Naive thymus-derived CD8-positive, alpha-beta T cell (primary cell): ENCODE data around the gene ATRNL1. TPM values are rescaled to one million over a fixed set of nuclear protein-coding genes. Genes with fewer than 3 reads are reported as not detected.
"Not testable (repeated sequence)": the region's sequence is repeated elsewhere in the genome, so short reads cannot be mapped to it uniquely, and the experiment has no call there.

Source experiments
- ATAC-seq, 2 donors: fragments of 150-1000 bp; cut with Tn5 transposase in 1 of 2; sonication (Bioruptor Pico), chemical (Tn5 transposase) in 1 of 2; 1 replicate in 1 of 2; 2 replicates in 1 of 2; pipeline ENCODE4 v1.10.0; 2021; ENCODE audit warnings: mild to moderate bottlenecking in 2 of 2, moderate library complexity in 2 of 2
- POLR2A ChIA-PET: fragments of 350-600 bp; sonication (Branson Sonifier 250); formaldehyde crosslinking; loops from one replicate; lab custom pipeline; 2021; ENCODE audit warnings: antibody characterized with exemption; lab: Charles Lee
- DNase-seq, 10 donors: peaks; one replicate each; pipeline versions ENCODE4 v3.0.0 to v3.0.0-alpha.2; 2020 to 2022
- H3K27ac Mint-ChIP-seq, 10 donors: one replicate each; pipeline ENCODE4 v1.8.0; 2020 to 2022; ENCODE audit warnings: mild to moderate bottlenecking in 10 of 10, mixed read lengths in 10 of 10, moderate library complexity in 4 of 10, inconsistent platforms in 1 of 10
- H3K27me3 Mint-ChIP-seq, 5 donors: one replicate each; pipeline ENCODE4 v1.8.0; 2021 to 2022; ENCODE audit warnings: mixed read lengths in 5 of 5
- H3K36me3 Mint-ChIP-seq, 3 donors: one replicate each; pipeline ENCODE4 v1.8.0; 2020 to 2022; ENCODE audit warnings: mixed read lengths in 3 of 3, mild to moderate bottlenecking in 2 of 3, inconsistent platforms in 1 of 3
- H3K4me1 Mint-ChIP-seq, 4 donors: one replicate each; pipeline ENCODE4 v1.8.0; 2021 to 2022; ENCODE audit warnings: mixed read lengths in 4 of 4
- H3K4me3 Mint-ChIP-seq, 10 donors: one replicate each; pipeline ENCODE4 v1.8.0; 2020 to 2022; ENCODE audit warnings: mild to moderate bottlenecking in 10 of 10, mixed read lengths in 10 of 10, moderate library complexity in 6 of 10, inconsistent platforms in 1 of 10
- H3K9me3 Mint-ChIP-seq, 9 donors: one replicate each; pipeline ENCODE4 v1.8.0; 2020 to 2022; ENCODE audit warnings: mixed read lengths in 9 of 9, mild to moderate bottlenecking in 3 of 9, inconsistent platforms in 1 of 9, moderate library complexity in 1 of 9
- polyA plus RNA-seq, 3 donors: library from polyadenylated mRNA; unstranded; fragments of 300-500 nt; fragmentation: Illumina TruSeq; gene quantifications; one replicate each; pipeline ENCODE4 v1.2.3, GENCODE V29; 2021
- total RNA-seq, 8 experiments: library from RNA in 2 of 8; stranded (reverse) in 2 of 8; gene quantifications; one replicate each; pipeline ENCODE4 v1.2.3 and lab custom pipeline; 2021 to 2026

The ATRNL1 gene
- total and polyA plus RNA-seq, 5 experiments from 2014 or later: not detected

DNA sequence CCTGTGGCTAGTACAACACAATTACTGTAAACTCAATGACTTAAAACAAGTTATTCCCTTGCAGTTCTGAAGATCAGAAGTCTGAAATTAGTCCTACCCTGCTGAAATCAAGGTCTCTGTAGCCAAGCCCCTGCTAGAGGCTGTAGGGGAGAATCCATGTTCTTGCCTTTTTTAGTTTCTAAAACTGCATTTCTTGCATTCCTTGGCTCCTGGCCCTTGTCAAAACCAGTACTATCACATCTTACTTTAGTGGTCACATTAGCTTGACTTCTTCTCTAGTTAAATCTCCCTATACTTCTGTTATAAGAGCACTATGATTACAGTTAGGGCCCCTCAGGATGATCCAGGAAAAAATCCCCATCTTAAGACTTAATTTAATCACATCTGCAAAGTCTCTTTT is 612.9 kb downstream of the ATRNL1 start:
- POLR2A ChIA-PET: no interaction called here
- no peak overlapping the region for H3K27ac Mint-ChIP-seq
- ATAC-seq (no peak), DNase-seq (no peak)
- no peak overlapping the region for H3K4me3 Mint-ChIP-seq
- H3K36me3 Mint-ChIP-seq: no peaks in the 10 kb centered on the region
- peaks cover 0 to 9% (median 0%) of the 10 kb centered on the region in 5 donors for H3K27me3 Mint-ChIP-seq
- H3K9me3 Mint-ChIP-seq: peaks cover 0 to 3% (median 0%) of the 10 kb centered on the region in 9 donors
- H3K4me1 Mint-ChIP-seq: no peaks in the 10 kb centered on the region

DNA sequence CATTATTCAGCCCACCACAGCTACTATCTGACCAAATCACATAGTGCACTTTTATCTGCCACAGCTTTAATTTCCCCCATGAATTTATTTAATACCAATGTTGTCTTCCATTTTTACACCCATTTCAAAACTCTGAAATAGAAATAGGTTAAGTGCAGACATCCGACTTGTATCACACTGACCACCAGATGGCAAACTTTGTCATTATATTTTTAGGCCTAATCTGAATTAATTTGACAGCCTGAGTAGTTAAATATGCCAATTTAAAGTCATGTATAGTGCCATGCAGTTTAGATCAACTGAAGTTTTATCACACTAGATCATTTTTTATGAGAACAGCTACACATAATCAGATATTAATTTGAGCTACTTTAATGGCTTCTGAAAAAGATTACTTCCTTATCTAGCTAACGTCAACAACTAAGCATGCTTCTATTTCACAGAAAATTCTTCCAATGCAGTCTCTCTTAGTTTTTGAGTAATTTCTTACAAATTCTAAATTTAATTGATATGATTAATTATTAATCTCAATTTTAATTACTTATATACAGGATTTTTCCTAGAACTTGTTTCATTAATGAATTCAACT is 613.4 kb downstream of the ATRNL1 start:
- POLR2A ChIA-PET: no interaction called here
- Mint-ChIP-seq H3K27ac (no peak overlapping the region), H3K9me3 (peaks cover 0 to 3% (median 0%) of the 10 kb centered on the region in 9 donors), H3K36me3 (no peaks in the 10 kb centered on the region), H3K4me3 (no peak overlapping the region), H3K4me1 (no peaks in the 10 kb centered on the region), H3K27me3 (peaks cover 0 to 9% (median 0%) of the 10 kb centered on the region in 5 donors)
- ATAC-seq (no peak), DNase-seq (no peak)

DNA sequence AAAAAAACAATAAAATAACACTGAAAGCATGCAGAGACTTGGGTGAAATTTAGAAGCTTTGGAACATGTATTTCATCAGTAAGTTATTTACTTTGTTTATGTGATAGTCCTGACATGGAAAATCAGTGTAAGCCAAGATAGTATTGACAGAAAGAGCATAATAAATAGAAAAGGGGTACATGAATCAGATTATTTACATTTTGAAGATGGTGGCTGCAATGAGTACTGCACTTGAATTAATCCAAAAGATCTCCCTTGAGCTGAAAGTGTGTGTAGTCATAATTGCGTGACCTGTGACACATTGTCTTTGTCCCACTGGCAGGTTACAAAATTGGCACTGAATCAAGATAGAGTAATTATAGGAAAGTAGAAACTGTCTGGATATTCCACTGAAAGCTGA is 617.0 kb downstream of the ATRNL1 start:
- H3K27me3 Mint-ChIP-seq: peaks cover 0 to 9% (median 0%) of the 10 kb centered on the region in 5 donors
- no peaks in the 10 kb centered on the region for H3K4me1 Mint-ChIP-seq
- H3K36me3 Mint-ChIP-seq: no peaks in the 10 kb centered on the region
- H3K4me3 Mint-ChIP-seq: no peak overlapping the region
- H3K27ac Mint-ChIP-seq: no peak overlapping the region
- POLR2A ChIA-PET: no interaction called here
- DNase-seq: no peak
- H3K9me3 Mint-ChIP-seq: peaks cover 0 to 4% (median 0%) of the 10 kb centered on the region in 9 donors
- ATAC-seq: no peak

DNA sequence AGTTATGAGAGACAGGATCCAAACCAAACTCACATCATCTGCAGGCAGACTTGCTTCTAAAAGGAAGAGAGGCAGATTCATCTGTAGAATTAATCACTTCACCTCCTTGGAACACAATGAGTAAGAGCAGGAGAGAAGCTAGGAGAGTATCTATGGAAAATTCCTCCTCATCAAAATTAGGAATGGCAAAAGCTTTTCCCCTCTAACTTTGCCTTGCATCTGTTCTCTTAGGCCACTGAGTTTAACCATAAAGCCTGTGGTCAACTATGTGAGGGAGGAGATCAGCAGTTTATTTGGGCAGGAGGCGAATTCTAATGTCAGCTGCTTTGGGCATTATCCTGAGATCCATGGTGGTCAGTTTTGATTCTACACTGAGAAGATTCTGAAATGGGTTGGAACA is 618.1 kb downstream of the ATRNL1 start:
- Mint-ChIP-seq H3K9me3 (peaks cover 0 to 4% (median 0%) of the 10 kb centered on the region in 9 donors), H3K4me1 (no peaks in the 10 kb centered on the region), H3K27ac (no peak overlapping the region), H3K4me3 (no peak overlapping the region), H3K27me3 (peaks cover 0 to 4% (median 0%) of the 10 kb centered on the region in 5 donors), H3K36me3 (no peaks in the 10 kb centered on the region)
- DNase-seq: no peak
- POLR2A ChIA-PET: no interaction called here
- no peak for ATAC-seq

DNA sequence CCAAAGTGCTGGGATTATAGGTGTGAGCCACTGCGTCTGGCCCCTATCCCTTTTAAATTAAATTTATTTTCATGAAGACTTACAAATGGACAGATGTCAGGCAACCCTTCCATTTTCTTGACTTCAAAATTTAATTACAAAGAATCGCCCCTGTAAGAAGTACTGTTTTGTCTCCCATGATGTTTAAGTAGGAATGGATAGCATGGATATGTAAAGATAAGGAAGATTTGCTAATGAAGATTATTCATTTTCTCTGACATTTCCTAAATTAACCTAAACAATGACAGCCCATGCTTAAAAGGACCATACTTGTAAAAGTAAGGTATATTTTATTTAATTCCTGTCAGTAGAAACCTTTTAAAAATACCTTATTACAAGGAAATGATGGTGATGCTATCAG is 627.0 kb downstream of the ATRNL1 start:
- Mint-ChIP-seq H3K9me3 (peaks cover 0 to 9% (median 0%) of the 10 kb centered on the region in 9 donors), H3K36me3 (no peaks in the 10 kb centered on the region), H3K27ac (no peak overlapping the region), H3K4me3 (no peak overlapping the region), H3K27me3 (no peaks in the 10 kb centered on the region), H3K4me1 (no peaks in the 10 kb centered on the region)
- DNase-seq (no peak), ATAC-seq (no peak)
- POLR2A ChIA-PET: no interaction called here

DNA sequence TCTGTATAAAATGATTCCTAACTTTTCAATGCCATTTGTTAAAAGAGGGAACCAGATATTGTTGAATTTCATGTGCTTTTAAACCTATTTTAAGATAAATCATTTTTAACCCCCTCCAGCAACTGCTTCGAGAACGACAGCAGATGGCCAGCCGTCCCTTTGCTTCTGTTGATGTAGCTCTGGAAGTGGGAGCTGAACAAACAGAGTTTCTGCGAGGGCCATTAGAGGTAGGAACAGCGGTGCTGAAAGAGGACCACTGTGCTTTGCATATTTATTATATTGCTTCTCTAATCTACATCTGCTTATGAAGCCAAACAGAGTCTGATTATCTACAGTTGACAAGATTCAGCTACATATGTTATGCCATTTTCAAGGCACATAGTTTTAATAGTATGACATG is 634.0 kb downstream of the ATRNL1 start:
- H3K27ac Mint-ChIP-seq: no peak overlapping the region
- no peaks in the 10 kb centered on the region for H3K4me1 Mint-ChIP-seq
- H3K36me3 Mint-ChIP-seq: no peaks in the 10 kb centered on the region
- DNase-seq (no peak), ATAC-seq (no peak)
- no peaks in the 10 kb centered on the region for H3K27me3 Mint-ChIP-seq
- H3K4me3 Mint-ChIP-seq: no peak overlapping the region
- H3K9me3 Mint-ChIP-seq: peaks cover 0 to 11% (median 0%) of the 10 kb centered on the region in 9 donors
- POLR2A ChIA-PET: no interaction called here

DNA sequence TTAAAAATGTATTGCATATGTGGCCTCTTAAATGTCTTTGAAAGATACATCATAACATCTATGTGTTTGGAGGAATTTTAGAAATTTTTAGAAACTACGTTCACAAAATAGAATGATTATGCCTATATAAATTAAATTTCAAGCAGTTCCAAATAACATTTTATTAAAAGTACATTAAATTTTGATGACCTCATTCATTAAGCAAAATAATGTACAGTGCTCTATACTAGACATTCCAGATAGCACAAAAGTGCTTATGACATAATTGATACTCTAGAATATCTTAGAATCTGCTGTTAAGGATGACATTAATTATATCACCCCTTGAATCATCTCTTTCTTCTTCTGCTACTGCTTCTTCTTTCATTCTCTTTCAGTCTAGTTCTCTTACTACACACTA is 650.9 kb downstream of the ATRNL1 start:
- no peaks in the 10 kb centered on the region for H3K36me3 Mint-ChIP-seq
- H3K4me3 Mint-ChIP-seq: no peak overlapping the region
- H3K9me3 Mint-ChIP-seq: peaks cover 0 to 3% (median 0%) of the 10 kb centered on the region in 9 donors
- H3K4me1 Mint-ChIP-seq: no peaks in the 10 kb centered on the region
- H3K27me3 Mint-ChIP-seq: no peaks in the 10 kb centered on the region
- ATAC-seq (no peak), DNase-seq (no peak)
- POLR2A ChIA-PET: no interaction called here
- no peak overlapping the region for H3K27ac Mint-ChIP-seq

DNA sequence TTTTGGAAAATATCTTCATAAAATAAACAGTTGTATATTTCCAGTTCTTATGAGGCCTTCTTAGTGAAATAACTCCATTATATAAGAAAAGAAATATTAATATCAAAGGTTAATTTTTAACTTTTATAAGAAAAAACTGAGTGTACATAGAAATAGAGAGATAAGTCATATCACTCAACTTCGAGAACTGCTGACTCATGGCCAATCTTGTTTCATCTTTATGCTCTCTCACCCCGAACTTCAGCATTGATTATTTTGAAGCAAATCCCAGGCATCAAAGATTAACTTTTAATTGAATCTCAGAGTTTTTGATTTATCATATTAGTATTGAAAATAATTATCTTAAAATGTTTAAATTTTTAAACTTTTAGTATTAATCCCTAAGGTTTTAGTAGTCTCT is 652.8 kb downstream of the ATRNL1 start:
- Mint-ChIP-seq H3K9me3 (peaks cover 0 to 3% (median 0%) of the 10 kb centered on the region in 9 donors), H3K27ac (no peak overlapping the region), H3K36me3 (no peaks in the 10 kb centered on the region), H3K27me3 (no peaks in the 10 kb centered on the region), H3K4me3 (no peak overlapping the region), H3K4me1 (no peaks in the 10 kb centered on the region)
- POLR2A ChIA-PET: no interaction called here
- DNase-seq: no peak
- ATAC-seq: no peak

DNA sequence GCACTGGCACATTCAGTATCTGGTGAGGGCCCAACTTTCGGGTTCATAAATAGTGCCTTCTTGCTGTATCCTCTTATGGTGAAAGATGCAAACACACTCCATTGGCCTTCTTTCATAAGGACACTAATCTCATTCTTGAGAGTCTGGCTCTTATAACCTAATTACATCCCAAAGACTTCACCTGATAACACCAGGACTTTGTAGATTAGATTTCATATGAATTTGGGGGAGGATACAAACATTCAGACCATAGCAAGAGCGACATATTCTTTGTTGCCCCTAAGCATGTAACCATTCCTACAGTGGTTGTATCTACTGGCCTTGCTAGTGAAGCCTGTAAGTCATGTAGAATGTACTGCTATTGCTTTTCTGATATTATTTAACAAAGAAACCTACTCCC is 654.6 kb downstream of the ATRNL1 start:
- Mint-ChIP-seq H3K27ac (no peak overlapping the region), H3K27me3 (no peaks in the 10 kb centered on the region), H3K36me3 (no peaks in the 10 kb centered on the region), H3K4me1 (no peaks in the 10 kb centered on the region), H3K4me3 (no peak overlapping the region), H3K9me3 (peaks cover 0 to 13% (median 3%) of the 10 kb centered on the region in 9 donors)
- POLR2A ChIA-PET: no interaction called here
- ATAC-seq (no peak), DNase-seq (no peak)

DNA sequence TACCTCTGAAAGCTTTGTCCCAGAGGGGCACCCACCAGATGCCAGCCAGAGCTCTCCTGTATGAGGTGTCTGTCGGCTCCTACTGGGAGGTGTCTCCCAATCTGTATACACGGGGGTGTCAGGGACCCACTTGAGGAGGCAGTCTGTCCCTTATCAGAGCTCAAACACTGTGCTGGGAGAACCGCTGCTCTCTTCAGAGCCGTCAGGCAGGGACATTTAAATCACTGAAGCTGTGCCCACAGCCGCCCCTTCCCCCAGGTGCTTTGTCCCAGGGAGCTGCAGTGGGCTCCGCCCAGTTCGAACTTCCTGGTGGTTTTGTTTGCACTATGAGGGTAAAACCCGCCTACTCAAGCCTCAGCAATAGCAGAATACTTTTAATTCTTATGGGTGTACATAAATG is 665.3 kb downstream of the ATRNL1 start:
- H3K4me3 Mint-ChIP-seq, H3K27me3 Mint-ChIP-seq, POLR2A ChIA-PET, ATAC-seq, H3K36me3 Mint-ChIP-seq, H3K27ac Mint-ChIP-seq, H3K4me1 Mint-ChIP-seq, DNase-seq: not testable (repeated sequence)
- peaks cover 4 to 38% (median 16%) of the 10 kb centered on the region in 9 donors for H3K9me3 Mint-ChIP-seq

DNA sequence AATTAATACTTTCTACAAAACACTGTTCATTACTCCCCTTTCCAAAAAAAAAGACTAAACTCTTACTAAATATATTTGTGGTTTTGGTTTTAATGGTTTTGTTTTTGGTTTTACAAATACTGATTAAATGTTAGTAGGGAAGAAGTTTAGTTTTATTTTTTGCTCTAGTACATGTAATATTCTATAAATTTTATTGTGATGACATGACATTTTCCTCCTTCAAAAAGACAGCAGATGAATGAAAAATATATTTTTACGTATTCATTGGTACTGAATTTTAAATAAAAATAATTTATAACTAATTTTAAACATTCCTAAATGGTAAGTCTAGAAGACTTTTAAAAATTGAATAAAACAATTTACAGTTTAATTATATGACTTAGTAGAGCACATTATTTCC is 667.0 kb downstream of the ATRNL1 start:
- H3K27ac Mint-ChIP-seq: no peak overlapping the region
- peaks cover 2 to 28% (median 11%) of the 10 kb centered on the region in 9 donors for H3K9me3 Mint-ChIP-seq
- no peaks in the 10 kb centered on the region for H3K27me3 Mint-ChIP-seq
- H3K4me1 Mint-ChIP-seq: no peaks in the 10 kb centered on the region
- DNase-seq: no peak
- no peaks in the 10 kb centered on the region for H3K36me3 Mint-ChIP-seq
- ATAC-seq: no peak
- no peak overlapping the region for H3K4me3 Mint-ChIP-seq
- POLR2A ChIA-PET: no interaction called here

DNA sequence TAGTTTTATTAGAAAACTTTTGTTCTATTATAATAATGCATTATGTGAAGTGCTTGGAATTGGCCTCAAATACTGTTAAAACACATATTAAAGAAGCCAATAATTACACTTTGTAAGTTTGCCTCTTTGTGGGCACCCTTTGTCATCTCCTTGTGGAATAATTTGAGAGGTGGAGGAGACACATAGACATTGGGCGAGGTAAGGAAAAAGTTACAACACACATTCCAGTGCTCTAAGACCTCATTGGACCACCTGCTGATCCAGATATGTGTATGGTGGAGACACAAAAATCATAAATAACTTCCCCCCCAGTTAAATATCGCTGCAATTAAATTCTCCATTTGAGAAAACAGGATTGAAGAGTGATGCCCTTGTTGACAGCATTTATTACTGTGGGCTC is 668.0 kb downstream of the ATRNL1 start:
- Mint-ChIP-seq H3K27ac (no peak overlapping the region), H3K9me3 (peaks cover 0 to 17% (median 6%) of the 10 kb centered on the region in 9 donors), H3K27me3 (no peaks in the 10 kb centered on the region), H3K4me3 (no peak overlapping the region), H3K4me1 (no peaks in the 10 kb centered on the region), H3K36me3 (no peaks in the 10 kb centered on the region)
- POLR2A ChIA-PET: no interaction called here
- no peak for ATAC-seq
- DNase-seq: no peak

DNA sequence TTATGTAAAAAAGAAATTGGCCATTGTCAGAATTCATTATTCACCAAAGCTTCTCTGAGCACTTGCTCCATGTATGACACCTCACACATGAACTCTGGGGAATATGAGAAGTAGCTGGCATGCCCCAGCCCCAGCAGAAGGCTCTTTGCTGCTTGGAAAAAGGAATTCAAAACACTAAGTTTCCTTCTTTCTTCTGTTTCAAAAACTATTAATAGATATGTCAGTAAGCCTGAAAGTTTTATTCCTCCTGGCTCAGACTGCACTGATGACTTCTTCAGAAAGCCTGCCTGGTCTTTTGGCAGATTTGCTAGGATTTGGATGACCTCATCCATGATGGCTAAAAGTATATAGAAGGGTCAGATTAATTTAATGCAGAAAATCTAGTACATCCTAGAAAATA is 668.9 kb downstream of the ATRNL1 start:
- no peak for DNase-seq
- ATAC-seq: no peak
- H3K9me3 Mint-ChIP-seq: peaks cover 0 to 9% (median 2%) of the 10 kb centered on the region in 9 donors
- H3K4me3 Mint-ChIP-seq: no peak overlapping the region
- H3K36me3 Mint-ChIP-seq: no peaks in the 10 kb centered on the region
- H3K4me1 Mint-ChIP-seq: no peaks in the 10 kb centered on the region
- POLR2A ChIA-PET: no interaction called here
- H3K27me3 Mint-ChIP-seq: no peaks in the 10 kb centered on the region
- H3K27ac Mint-ChIP-seq: no peak overlapping the region

DNA sequence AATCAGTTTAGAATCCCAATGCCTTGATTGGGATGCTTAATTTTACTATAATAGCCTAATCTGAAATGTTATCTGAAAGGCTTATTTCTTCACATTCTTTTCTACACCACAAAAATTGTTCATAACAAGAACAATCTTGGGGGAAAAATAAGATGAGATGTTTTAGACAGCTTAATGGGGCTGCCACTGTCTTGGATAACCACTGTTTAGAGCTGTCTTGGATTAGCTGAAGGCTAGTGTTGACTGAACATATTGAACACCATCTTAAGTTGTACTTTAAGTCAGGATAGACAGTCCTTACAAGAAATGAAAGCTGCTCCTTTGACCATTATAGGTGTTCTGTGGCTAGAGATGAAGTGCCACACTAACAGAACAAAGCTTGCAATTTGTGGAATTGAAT is 678.6 kb downstream of the ATRNL1 start:
- ATAC-seq (no peak), DNase-seq (no peak)
- Mint-ChIP-seq H3K36me3 (no peaks in the 10 kb centered on the region), H3K9me3 (peaks cover 0 to 1% (median 0%) of the 10 kb centered on the region in 9 donors), H3K4me3 (no peak overlapping the region), H3K4me1 (no peaks in the 10 kb centered on the region), H3K27me3 (peaks cover 0 to 1% (median 0%) of the 10 kb centered on the region in 5 donors), H3K27ac (no peak overlapping the region)
- POLR2A ChIA-PET: no interaction called here
